Activated CD8-positive, alpha-beta T cell treated with anti-CD3 and anti-CD28 coated beads, Interleukin-2, amount 10 ng/mL, durations not matched to agents 7 days and 5 days (primary cell): ENCODE data around the gene TNFRSF4. TPM values are rescaled to one million over a fixed set of nuclear protein-coding genes. Genes with fewer than 3 reads are reported as not detected.

Experiments used
- ATAC-seq: fragments of 150-1000 bp; cut with Tn5 transposase; one replicate; pipeline ENCODE4 v1.10.0; 2021; ENCODE audit warnings: moderate library complexity
- CTCF ChIA-PET: fragments of 350-600 bp; sonication (Branson Sonifier 250); formaldehyde crosslinking; loops from one replicate; lab custom pipeline; 2021; ENCODE audit warnings: antibody characterized with exemption; lab: Charles Lee
- POLR2A ChIA-PET: fragments of 350-600 bp; sonication (Branson Sonifier 250); formaldehyde crosslinking; loops from one replicate; lab custom pipeline; 2021; ENCODE audit warnings: antibody characterized with exemption; lab: Charles Lee
- DNase-seq: peaks from one replicate; pipeline ENCODE4 v3.0.0-alpha.2; 2020
- H3K27ac Mint-ChIP-seq: one replicate; pipeline ENCODE4 v1.8.0; 2021; ENCODE audit warnings: mild to moderate bottlenecking, mixed read lengths
- H3K27me3 Mint-ChIP-seq: one replicate; pipeline ENCODE4 v1.8.0; 2021; ENCODE audit warnings: low read depth, mixed read lengths
- H3K36me3 Mint-ChIP-seq: one replicate; pipeline ENCODE4 v1.8.0; 2021; ENCODE audit warnings: low read depth, mixed read lengths
- H3K4me1 Mint-ChIP-seq: one replicate; pipeline ENCODE4 v1.8.0; 2021; ENCODE audit warnings: low read depth, mixed read lengths
- H3K4me3 Mint-ChIP-seq: one replicate; pipeline ENCODE4 v1.8.0; 2021; ENCODE audit warnings: mild to moderate bottlenecking, mixed read lengths
- H3K9me3 Mint-ChIP-seq: one replicate; pipeline ENCODE4 v1.8.0; 2022; ENCODE audit warnings: mixed read lengths; ENCODE audit not compliant: insufficient read depth
- total RNA-seq, 2 experiments: library from RNA; stranded (reverse); gene quantifications; one replicate each; pipeline ENCODE4 v1.2.3, GENCODE V29; 2021

Gene TNFRSF4
- 1 to 10 TPM; 1.6 to 2.9 TPM for total RNA-seq

DNA sequence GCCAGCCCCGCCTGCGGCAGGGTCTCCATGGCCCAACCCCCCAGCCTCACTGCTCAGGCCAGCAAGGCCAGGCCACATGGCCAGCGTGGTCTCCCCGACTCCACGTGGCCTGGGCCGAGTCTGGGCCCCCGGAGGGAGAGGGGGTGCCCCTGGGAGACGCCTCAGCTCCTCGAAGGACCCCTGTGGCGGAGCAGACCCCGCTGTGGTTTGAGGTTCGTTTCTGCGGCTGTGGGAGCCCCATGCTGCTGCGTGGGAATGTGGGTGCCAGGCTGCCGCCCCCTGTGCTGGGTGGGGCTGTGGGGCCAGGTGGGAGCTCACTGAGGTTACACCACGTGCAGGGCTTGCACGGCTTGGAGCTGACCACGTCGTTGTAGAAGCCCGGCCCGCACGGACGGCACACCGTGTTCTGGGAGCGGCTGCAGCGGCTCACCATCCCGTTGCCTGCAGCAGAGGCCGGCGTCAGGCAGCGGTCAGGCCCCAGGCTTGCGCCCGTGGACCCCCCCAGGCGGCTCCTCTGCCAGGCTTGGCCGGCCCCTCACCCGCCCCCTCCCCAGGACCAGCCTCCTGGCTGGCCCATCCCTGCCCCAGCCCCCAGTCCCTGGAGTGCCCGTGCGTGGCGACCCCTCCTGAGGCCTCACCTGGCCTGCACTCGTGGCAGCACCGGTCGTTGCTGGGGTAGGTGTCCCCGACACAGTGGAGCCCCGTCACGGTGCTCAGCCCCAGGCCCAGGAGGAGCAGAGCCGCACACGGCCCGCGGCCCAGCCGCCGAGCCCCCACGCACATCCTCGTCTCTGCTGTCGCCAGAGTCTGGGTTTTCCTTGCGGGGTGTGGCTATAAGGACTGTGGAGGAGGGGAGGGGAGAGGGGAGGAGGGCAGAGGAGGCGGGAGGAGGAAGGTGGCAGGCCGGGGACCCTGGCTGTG is at the start of gene TNFRSF4:
TSS of gene TNFRSF4 (minus strand) at position 809 of the 921 bp plus-strand sequence. CDS start at position 783, 26 bp downstream.
- ChIA-PET POLR2A (interaction anchor here (0.7 kb wide), 1 partner anchor 14 kb away, joined by 3 read pairs; no protein-coding TSS in a partner anchor), CTCF (interaction anchor here (1.2 kb wide), 1 partner anchor 91 kb away, joined by 5 read pairs; no protein-coding TSS in a partner anchor)
- Mint-ChIP-seq H3K4me3 (peak within 1 kb of the TSS; percentile 22), H3K27me3 (no peaks in the 10 kb centered on the region), H3K4me1 (peaks cover 44% of the 10 kb centered on the region), H3K27ac (no peak within 1 kb of the TSS), H3K9me3 (no peaks in the 10 kb centered on the region), H3K36me3 (peaks cover 17% of the 10 kb centered on the region)
- ATAC-seq, result peak; percentile 44
- peak; percentile 45 for DNase-seq

DNA sequence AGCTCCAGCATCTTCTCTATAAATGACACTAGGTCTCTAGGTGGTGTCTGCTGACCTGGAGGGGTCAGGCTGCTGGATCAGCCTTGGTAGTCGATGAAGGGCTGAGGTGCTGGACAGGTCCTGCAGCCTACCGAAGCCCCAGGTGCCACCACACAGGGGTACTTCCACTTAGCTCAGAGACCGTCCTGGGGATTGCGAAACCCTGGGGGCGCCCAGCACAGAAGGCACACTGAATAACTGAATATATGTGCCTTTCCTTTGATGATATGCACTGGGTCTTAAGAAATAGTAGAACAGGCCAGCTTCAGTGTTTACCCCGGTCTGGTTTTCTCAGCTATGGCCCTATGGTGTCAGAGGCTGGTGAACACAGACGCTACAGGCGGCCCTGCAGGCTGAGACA is 48.8 kb upstream of the TNFRSF4 start:
- ATAC-seq (no peak), DNase-seq (no peak)
- peaks cover 11% of the 10 kb centered on the region for H3K4me1 Mint-ChIP-seq
- H3K36me3 Mint-ChIP-seq, result peaks cover 52% of the 10 kb centered on the region
- H3K9me3 Mint-ChIP-seq, result no peaks in the 10 kb centered on the region
- no peak overlapping the region for H3K4me3 Mint-ChIP-seq
- CTCF ChIA-PET, result no interaction called here
- no peaks in the 10 kb centered on the region for H3K27me3 Mint-ChIP-seq
- H3K27ac Mint-ChIP-seq, result no peak overlapping the region
- POLR2A ChIA-PET, result no interaction called here

DNA sequence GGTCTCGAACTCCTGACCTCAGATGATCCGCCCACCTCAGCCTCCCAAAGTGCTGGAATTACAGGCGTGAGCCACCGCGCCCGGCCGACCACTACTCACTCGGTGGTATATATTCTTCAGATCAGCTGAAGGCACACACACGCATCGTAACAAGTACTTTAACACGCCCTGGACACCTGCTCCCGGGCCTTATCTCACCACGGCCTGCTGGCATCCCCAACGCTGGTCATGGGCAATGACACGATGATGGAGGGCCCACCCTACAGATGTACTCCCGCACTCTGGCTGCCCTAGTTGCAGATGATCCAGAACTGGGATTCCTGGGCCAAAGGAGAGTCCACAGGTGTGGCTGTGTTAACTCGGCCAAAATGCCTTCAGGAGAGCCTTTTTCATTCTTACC is 48.1 kb upstream of the TNFRSF4 start:
- Mint-ChIP-seq H3K9me3 (no peaks in the 10 kb centered on the region), H3K4me3 (no peak overlapping the region), H3K27ac (no peak overlapping the region), H3K4me1 (peaks cover 11% of the 10 kb centered on the region), H3K36me3 (peaks cover 52% of the 10 kb centered on the region), H3K27me3 (no peaks in the 10 kb centered on the region)
- DNase-seq (no peak), ATAC-seq (no peak)
- CTCF ChIA-PET, result interaction anchor here (1.3 to 1.7 kb wide), 2 partner anchors 11 to 30 kb away, joined by 4 to 6 read pairs; no protein-coding TSS in a partner anchor
- POLR2A ChIA-PET, result no interaction called here

DNA sequence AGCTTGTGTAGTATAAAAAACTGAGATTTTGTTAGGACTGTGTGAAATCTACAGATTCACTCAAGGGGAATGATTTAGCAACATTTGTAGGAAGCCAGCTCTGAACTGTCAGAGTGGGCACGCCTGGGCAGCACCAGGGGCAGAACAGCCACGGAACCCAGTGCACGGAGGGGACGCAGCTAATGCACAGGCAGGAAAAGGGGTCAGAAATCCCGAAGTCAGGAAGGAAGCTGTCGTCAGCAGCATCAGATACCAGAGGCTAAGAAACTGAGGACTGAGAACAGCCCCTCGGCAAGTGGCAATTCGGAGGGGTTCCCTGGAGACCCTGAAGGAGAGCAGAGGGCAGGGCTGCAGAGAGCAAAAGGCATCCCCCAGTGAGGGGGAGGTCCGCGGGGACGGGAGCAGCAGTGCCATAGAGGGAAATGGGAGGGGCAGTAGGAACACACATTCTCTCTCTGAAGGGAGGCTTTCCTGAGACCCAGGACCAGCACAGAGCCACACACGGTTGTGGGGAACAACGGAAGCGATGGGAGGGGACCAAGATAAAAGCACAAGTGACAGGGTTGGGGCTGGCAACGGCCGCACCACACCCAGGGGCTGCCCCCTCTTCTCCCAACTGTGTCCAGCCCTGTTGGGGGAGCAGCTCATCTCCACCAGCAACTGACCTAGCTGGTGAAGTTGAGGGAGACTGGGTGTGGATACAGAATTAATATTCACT is 47.0 kb upstream of the TNFRSF4 start:
- Mint-ChIP-seq H3K4me1 (peaks cover 11% of the 10 kb centered on the region), H3K27ac (peak overlapping the region; percentile 69), H3K4me3 (peak overlapping the region; percentile 15), H3K9me3 (no peaks in the 10 kb centered on the region), H3K27me3 (no peaks in the 10 kb centered on the region), H3K36me3 (peaks cover 52% of the 10 kb centered on the region)
- CTCF ChIA-PET, result interaction anchor here (1.3 to 1.7 kb wide), 2 partner anchors 10 to 31 kb away, joined by 4 to 6 read pairs; no protein-coding TSS in a partner anchor
- DNase-seq, result no peak
- peak; percentile 54 for ATAC-seq
- POLR2A ChIA-PET, result interaction anchor here (1.0 kb wide), 1 partner anchor 10 kb away, joined by 3 read pairs; no protein-coding TSS in a partner anchor

DNA sequence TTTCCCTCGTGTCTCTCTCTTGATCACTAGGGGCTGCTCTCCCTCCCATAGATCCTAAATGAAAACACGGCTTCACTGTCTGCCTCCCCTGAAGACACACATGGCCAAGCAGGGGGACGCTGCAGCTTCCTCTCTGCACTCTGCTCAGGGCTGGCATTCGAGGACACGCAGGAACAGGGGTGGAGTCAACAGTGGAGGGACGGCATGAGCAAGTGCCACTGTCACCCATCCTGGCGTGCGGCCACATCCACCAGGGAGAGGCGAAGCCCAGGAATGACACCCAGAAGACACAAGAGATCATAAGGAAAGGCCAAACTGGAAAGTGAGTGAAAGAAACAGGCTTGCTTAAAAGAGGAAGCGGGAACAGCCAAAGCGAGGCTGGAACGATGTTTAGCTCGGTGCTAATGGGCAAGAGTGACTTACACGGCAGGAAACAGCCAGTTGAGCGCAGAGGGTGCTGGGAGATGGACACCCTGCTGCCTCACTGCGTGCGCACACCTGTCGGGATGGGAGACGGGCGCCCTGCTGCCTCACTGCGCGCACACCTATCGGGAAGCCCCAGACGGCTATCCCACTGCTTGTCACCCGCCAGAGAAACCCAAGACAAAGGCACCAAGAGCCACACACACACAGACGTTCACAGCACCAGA is 46.1 kb upstream of the TNFRSF4 start:
- Mint-ChIP-seq H3K36me3 (peaks cover 53% of the 10 kb centered on the region), H3K4me1 (peaks cover 9% of the 10 kb centered on the region), H3K4me3 (no peak overlapping the region), H3K27me3 (no peaks in the 10 kb centered on the region), H3K9me3 (no peaks in the 10 kb centered on the region), H3K27ac (peak overlapping the region; percentile 69)
- DNase-seq (no peak), ATAC-seq (no peak)
- POLR2A ChIA-PET, result interaction anchor here (1.0 kb wide), 1 partner anchor 9 kb away, joined by 3 read pairs; no protein-coding TSS in a partner anchor
- CTCF ChIA-PET, result interaction anchor here (1.7 kb wide), 1 partner anchor 9 kb away, joined by 6 read pairs; no protein-coding TSS in a partner anchor

DNA sequence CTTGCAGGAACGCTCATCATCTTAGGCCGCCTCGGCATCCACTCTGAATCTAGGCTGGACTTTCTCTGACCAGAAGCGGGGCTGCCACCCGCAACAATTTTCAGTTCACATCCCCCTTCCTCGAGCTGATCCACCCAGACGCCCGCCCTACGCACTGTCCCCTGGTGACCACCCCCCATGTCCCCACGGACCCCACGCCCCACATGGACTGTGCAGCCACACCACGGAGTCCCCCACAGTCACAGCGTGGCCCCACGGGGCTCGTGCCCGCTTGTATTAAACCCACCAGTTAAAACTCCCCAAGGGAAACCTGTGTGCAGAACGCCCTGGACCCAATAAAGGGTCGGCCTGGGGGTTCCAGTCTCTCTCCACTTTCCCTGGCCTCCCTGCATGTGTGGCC is 45.6 kb upstream of the TNFRSF4 start:
- DNase-seq (no peak), ATAC-seq (no peak)
- ChIA-PET CTCF (no interaction called here), POLR2A (no interaction called here)
- no peaks in the 10 kb centered on the region for H3K27me3 Mint-ChIP-seq
- peaks cover 9% of the 10 kb centered on the region for H3K4me1 Mint-ChIP-seq
- no peak overlapping the region for H3K4me3 Mint-ChIP-seq
- peak overlapping the region; percentile 19 for H3K27ac Mint-ChIP-seq
- H3K36me3 Mint-ChIP-seq, result peaks cover 54% of the 10 kb centered on the region
- H3K9me3 Mint-ChIP-seq, result no peaks in the 10 kb centered on the region

DNA sequence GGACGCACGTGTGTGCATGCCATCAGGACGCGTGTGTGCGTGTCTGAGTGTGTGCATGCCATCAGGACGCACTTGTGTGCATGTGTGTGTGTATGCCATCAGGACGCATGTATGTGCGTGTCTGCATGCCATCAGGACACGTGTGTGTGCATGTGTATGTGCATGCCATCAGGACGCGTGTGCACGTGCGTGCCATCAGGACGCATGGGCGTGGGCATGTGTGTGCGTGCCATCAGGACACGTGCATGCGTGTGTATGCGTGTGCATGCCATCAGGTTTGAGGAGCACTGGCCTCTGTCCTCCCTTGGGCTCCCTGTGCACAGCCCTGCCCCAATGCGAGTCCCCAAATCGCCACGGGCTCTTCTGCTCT is 45.2 kb upstream of the TNFRSF4 start:
- Mint-ChIP-seq H3K4me3 (no peak overlapping the region), H3K36me3 (peaks cover 53% of the 10 kb centered on the region), H3K27ac (no peak overlapping the region), H3K9me3 (no peaks in the 10 kb centered on the region), H3K27me3 (no peaks in the 10 kb centered on the region), H3K4me1 (peaks cover 9% of the 10 kb centered on the region)
- ATAC-seq, result no peak
- CTCF ChIA-PET, result no interaction called here
- DNase-seq, result no peak
- POLR2A ChIA-PET, result no interaction called here

DNA sequence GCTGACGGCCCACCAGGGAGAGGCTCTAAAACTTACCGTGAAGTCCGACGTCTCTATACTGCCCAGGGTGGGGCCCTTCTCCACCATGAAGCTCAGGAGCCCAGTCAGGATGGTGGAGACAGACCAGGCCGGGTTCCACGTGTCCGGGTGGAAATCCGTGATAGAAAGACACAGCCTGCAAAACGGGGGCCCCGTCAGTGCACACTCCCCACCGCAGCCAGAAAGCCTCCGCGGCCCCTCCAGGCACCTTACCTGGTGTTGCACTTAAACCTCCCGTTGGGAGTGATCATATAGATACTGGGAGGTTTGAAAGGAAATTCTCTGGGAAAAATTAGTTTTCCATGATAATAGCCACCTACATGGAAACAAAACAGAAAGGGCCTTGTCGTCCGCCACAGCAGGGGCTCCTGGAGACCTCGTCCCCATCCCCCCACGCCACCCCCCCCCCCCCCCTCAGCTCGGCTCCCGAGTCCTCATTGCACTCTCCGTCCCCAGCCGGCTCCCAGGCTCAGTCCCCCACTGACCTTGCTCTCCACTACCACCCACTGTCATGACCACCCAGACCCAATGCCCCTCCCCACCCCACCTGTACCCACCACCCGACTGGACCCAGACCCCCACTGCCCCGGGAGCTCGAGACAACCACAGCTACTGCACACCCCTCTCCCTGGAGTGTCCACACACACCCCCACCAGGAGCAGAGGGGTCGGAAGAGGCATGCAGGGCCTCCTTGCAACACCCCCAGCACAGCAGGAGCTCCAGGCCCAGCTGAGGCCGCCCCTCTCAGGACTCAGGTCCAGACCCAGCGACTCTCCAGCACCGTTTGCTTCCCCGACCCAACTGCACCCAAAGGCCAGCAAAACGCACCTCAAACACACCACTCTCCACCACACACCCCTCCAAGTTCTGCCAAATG is 43.3 kb upstream of the TNFRSF4 start:
- ATAC-seq, result no peak
- CTCF ChIA-PET, result interaction anchor here (1.2 kb wide), 1 partner anchor 135 kb away, joined by 3 read pairs; no protein-coding TSS in a partner anchor
- Mint-ChIP-seq H3K27ac (no peak overlapping the region), H3K4me3 (no peak overlapping the region), H3K9me3 (no peaks in the 10 kb centered on the region), H3K36me3 (peaks cover 58% of the 10 kb centered on the region), H3K27me3 (no peaks in the 10 kb centered on the region), H3K4me1 (peaks cover 9% of the 10 kb centered on the region)
- POLR2A ChIA-PET, result no interaction called here
- no peak for DNase-seq

DNA sequence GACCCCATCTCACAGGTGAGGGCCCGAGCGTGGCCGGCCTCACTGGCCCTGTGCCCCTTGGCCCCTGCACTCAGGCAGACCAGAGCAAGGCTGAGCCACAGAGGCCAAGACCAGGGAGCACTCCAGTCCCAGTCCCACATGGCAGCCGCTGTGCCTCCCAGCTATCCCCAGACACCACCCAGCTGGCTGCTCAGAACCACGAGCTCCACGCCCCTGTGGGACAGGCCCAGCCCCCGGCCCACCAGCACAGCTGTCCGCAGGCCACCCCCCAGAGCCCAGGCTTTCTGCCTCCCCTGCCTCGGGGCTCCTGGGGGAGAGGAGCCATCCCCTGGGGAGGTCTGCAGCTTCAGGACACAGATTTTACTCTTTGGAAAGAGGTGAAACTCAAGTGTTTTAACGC is 41.7 kb upstream of the TNFRSF4 start:
- no peak for ATAC-seq
- ChIA-PET CTCF (interaction anchor here (1.3 kb wide), 1 partner anchor 133 kb away, joined by 4 read pairs; no protein-coding TSS in a partner anchor), POLR2A (no interaction called here)
- Mint-ChIP-seq H3K36me3 (peaks cover 55% of the 10 kb centered on the region), H3K9me3 (no peaks in the 10 kb centered on the region), H3K4me3 (no peak overlapping the region), H3K27ac (no peak overlapping the region), H3K27me3 (no peaks in the 10 kb centered on the region), H3K4me1 (peaks cover 13% of the 10 kb centered on the region)
- no peak for DNase-seq

DNA sequence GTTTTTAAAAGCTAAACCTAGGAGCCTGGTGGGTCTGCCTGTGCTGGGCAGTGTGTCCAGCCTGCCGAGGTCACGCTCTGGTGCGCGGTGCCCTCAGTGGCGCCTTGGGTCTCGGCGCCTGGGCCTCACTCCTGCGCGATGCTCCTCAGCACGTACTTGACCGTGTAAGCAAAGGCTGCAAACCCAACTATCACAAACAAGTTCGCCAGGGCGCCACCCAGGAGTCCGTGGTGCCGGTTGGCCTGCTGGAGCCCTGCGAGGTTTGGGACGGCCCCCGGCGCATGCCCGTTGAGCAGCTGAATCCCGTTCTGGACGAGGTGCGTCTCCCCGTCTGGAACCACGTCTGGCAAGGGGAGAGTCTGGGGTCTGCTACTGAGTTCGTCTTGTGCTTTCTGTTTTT is 41.1 kb upstream of the TNFRSF4 start:
- ChIA-PET CTCF (interaction anchor here (1.3 kb wide), 1 partner anchor 133 kb away, joined by 4 read pairs; no protein-coding TSS in a partner anchor), POLR2A (interaction anchor here (0.5 kb wide), 1 partner anchor 9 kb away, joined by 3 read pairs; no protein-coding TSS in a partner anchor)
- no peak for DNase-seq
- Mint-ChIP-seq H3K27ac (no peak overlapping the region), H3K4me1 (peaks cover 16% of the 10 kb centered on the region), H3K36me3 (peaks cover 51% of the 10 kb centered on the region), H3K4me3 (no peak overlapping the region), H3K9me3 (no peaks in the 10 kb centered on the region), H3K27me3 (no peaks in the 10 kb centered on the region)
- no peak for ATAC-seq
